ENCODE measurements around the gene DDAH2.

DDAH2 gene

GRCh38 chr6:31770860-31771259, 41.8 kb upstream of the DDAH2 start:
- TF ChIP-seq Cebpa-rat (IDR thresholded peaks at IDR 0.05), result no peak
- Histone ChIP-seq H3K4me1 (peaks cover 34% of the 10 kb centered on the region), H3K27ac (no peak overlapping the region)

GRCh38 chr6:31769684-31770371, 40.7 kb upstream of the DDAH2 start:
- Histone ChIP-seq H3K36me3 (peaks cover 12% of the 10 kb centered on the region; the same call in 1 of the 2 replicates), H3K4me2 (no peak overlapping the region), H3K4me3 (no peak overlapping the region), H3K4me1 (peaks cover 24% of the 10 kb centered on the region), H3K9ac (no peak overlapping the region), H4K20me1 (no peaks in the 10 kb centered on the region), H3K9me3 (no peaks in the 10 kb centered on the region), H3K27ac (no peak overlapping the region), H3K27me3 (no peaks in the 10 kb centered on the region)
- TF ChIP-seq Cebpa-rat (IDR thresholded peaks at IDR 0.05), result no peak

More at GRCh38 chr6:31770860-31771259, 41.8 kb upstream of the DDAH2 start:
- H3K9ac ChIP-seq, result no peak overlapping the region
- no peak overlapping the region for H3K4me3 ChIP-seq
- H3K27me3 ChIP-seq, result no peaks in the 10 kb centered on the region
- 0 out of 2 replicates have a peak, but pooled peaks cover 5% of the 10 kb centered on the region for H3K36me3 ChIP-seq
- H4K20me1 ChIP-seq, result no peaks in the 10 kb centered on the region
- no peaks in the 10 kb centered on the region for H3K9me3 ChIP-seq
- H3K4me2 ChIP-seq, result no peak overlapping the region

- H3K36me3 ChIP-seq, result peaks cover 24% of the 10 kb centered on the region
- H3K27me3 ChIP-seq, result no peaks in the 10 kb centered on the region
- H3K27ac ChIP-seq, result no peak overlapping the region
- peaks cover 14% of the 10 kb centered on the region for H3K4me1 ChIP-seq
- H3K9ac ChIP-seq, result no peak overlapping the region
- H3K4me2 ChIP-seq, result no peak overlapping the region
- H4K20me1 ChIP-seq, result no peaks in the 10 kb centered on the region
- no peak overlapping the region for H3K4me3 ChIP-seq
- TF ChIP-seq Cebpa-rat (IDR thresholded peaks at IDR 0.05), result no peak
- no peaks in the 10 kb centered on the region for H3K9me3 ChIP-seq
Measured at GRCh38 chr6:31768363-31769257, 39.5 kb upstream of the DDAH2 start.

- Histone ChIP-seq H3K9me3 (no peaks in the 10 kb centered on the region), H3K9ac (no peak overlapping the region), H3K27me3 (no peaks in the 10 kb centered on the region), H4K20me1 (no peaks in the 10 kb centered on the region), H3K4me1 (peaks cover 19% of the 10 kb centered on the region), H3K36me3 (peaks cover 39% of the 10 kb centered on the region), H3K4me3 (no peak overlapping the region), H3K4me2 (no peak overlapping the region), H3K27ac (no peak overlapping the region)
- no peak for TF ChIP-seq Cebpa-rat (IDR thresholded peaks at IDR 0.05)
Measured at GRCh38 chr6:31767096-31767645, 38.1 kb upstream of the DDAH2 start.

- Histone ChIP-seq H3K9ac (no peak overlapping the region), H3K4me2 (no peak overlapping the region), H3K36me3 (peaks cover 49% of the 10 kb centered on the region), H3K27ac (no peak overlapping the region), H4K20me1 (no peaks in the 10 kb centered on the region), H3K9me3 (no peaks in the 10 kb centered on the region), H3K27me3 (no peaks in the 10 kb centered on the region), H3K4me3 (no peak overlapping the region), H3K4me1 (peaks cover 22% of the 10 kb centered on the region)
- TF ChIP-seq Cebpa-rat (IDR thresholded peaks at IDR 0.05), result no peak
Measured at GRCh38 chr6:31765910-31766794, 37.1 kb upstream of the DDAH2 start.

GRCh38 chr6:31765559-31765909, 36.4 kb upstream of the DDAH2 start:
- Histone ChIP-seq H4K20me1 (no peaks in the 10 kb centered on the region), H3K4me3 (no peak overlapping the region), H3K36me3 (peaks cover 55% of the 10 kb centered on the region), H3K9me3 (no peaks in the 10 kb centered on the region), H3K27me3 (no peaks in the 10 kb centered on the region), H3K9ac (no peak overlapping the region), H3K4me1 (peaks cover 23% of the 10 kb centered on the region), H3K27ac (no peak overlapping the region), H3K4me2 (no peak overlapping the region)
- TF ChIP-seq Cebpa-rat (IDR thresholded peaks at IDR 0.05), result no peak

GRCh38 chr6:31764198-31764597, 35.1 kb upstream of the DDAH2 start:
- Histone ChIP-seq H3K4me1 (peaks cover 23% of the 10 kb centered on the region), H3K27me3 (no peaks in the 10 kb centered on the region), H4K20me1 (no peaks in the 10 kb centered on the region), H3K4me2 (no peak overlapping the region), H3K27ac (no peak overlapping the region), H3K9me3 (no peaks in the 10 kb centered on the region), H3K4me3 (no peak overlapping the region), H3K9ac (no peak overlapping the region; the same call in 1 of the 2 replicates), H3K36me3 (peaks cover 69% of the 10 kb centered on the region)
- no peak for TF ChIP-seq Cebpa-rat (IDR thresholded peaks at IDR 0.05)

- H3K27me3 ChIP-seq, result no peaks in the 10 kb centered on the region
- H3K4me2 ChIP-seq, result no peak overlapping the region
- H3K9me3 ChIP-seq, result no peaks in the 10 kb centered on the region
- TF ChIP-seq Cebpa-rat (IDR thresholded peaks at IDR 0.05), result no peak
- H3K36me3 ChIP-seq, result peaks cover 75% of the 10 kb centered on the region
- H3K9ac ChIP-seq, result peak overlapping the region; percentile 34; the same call in 1 of the 2 replicates
- H4K20me1 ChIP-seq, result no peaks in the 10 kb centered on the region
- H3K4me3 ChIP-seq, result no peak overlapping the region
- peaks cover 23% of the 10 kb centered on the region for H3K4me1 ChIP-seq
- H3K27ac ChIP-seq, result no peak overlapping the region
Measured at GRCh38 chr6:31763619-31763940, 34.5 kb upstream of the DDAH2 start.

- no peaks in the 10 kb centered on the region for H4K20me1 ChIP-seq
- no peaks in the 10 kb centered on the region for H3K9me3 ChIP-seq
- TF ChIP-seq Cebpa-rat (IDR thresholded peaks at IDR 0.05), result no peak
- H3K4me3 ChIP-seq, result no peak overlapping the region
- peaks cover 80% of the 10 kb centered on the region for H3K36me3 ChIP-seq
- peak overlapping the region; percentile 34; the same call in 1 of the 2 replicates for H3K9ac ChIP-seq
- peak overlapping the region; percentile 51 for H3K4me2 ChIP-seq
- peak overlapping the region; percentile 31; the same call in 1 of the 2 replicates for H3K27ac ChIP-seq
- peaks cover 23% of the 10 kb centered on the region for H3K4me1 ChIP-seq
- H3K27me3 ChIP-seq, result no peaks in the 10 kb centered on the region
Measured at GRCh38 chr6:31762878-31763618, 33.9 kb upstream of the DDAH2 start.
